ENCODE measurements around the gene APCDD1. TPM values are rescaled to one million over a fixed set of nuclear protein-coding genes. Genes with fewer than 3 reads are reported as not detected.
"Not testable (repeated sequence)": the region's sequence is repeated elsewhere in the genome, so short reads cannot be mapped to it uniquely, and the experiment has no call there.

APCDD1 gene
- total RNA-seq, 1 donor from 2014 or later, result 2.6 TPM

- Histone ChIP-seq H3K9ac (ENCODE audit: low read depth in 1 of 3, low read length in 3 of 3) (no peak overlapping the region), H3K9me3 (ENCODE audit: control insufficient read depth in 3 of 3, low read length in 3 of 3) (no peaks in the 10 kb centered on the region), H3K4me1 (ENCODE audit: control insufficient read depth in 3 of 3, insufficient read depth in 3 of 3, low read length in 3 of 3) (peaks cover 8 to 15% (median 12%) of the 10 kb centered on the region in 3 donors), H3K36me3 (ENCODE audit: control insufficient read depth in 3 of 3, insufficient read depth in 3 of 3, low read length in 3 of 3) (no peaks in the 10 kb centered on the region), H3K27ac (ENCODE audit: low read depth, low read length) (no peak overlapping the region), H3K27me3 (ENCODE audit: control insufficient read depth in 3 of 3, insufficient read depth in 3 of 3, low read length in 3 of 3) (peaks cover 6 to 48% (median 37%) of the 10 kb centered on the region in 3 donors), H3K4me3 (ENCODE audit: low read length in 3 of 3) (no peak overlapping the region)
Observed at GRCh38 chr18:10458691-10459090, 4.3 kb downstream of the APCDD1 start.

DNA sequence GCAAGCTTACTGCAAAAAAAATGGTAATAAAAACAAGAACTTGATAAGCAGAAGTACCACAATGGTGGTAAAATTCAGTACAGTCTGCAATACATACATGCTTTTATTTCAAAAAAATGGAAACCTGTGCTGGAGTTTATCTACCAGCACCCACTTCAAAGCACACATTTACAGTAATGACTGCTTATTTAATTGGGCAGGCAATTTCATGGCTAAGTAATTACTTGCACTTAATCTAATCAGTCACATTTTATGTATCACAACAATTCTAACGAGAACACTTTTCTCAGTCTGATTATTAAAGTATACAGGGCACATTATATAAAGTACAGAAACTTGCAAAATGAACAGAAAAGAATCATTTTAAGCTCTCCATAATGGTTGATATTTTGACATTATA, 5.2 kb downstream of the APCDD1 start:
- Histone ChIP-seq H3K4me3 (ENCODE audit: low read length in 3 of 3) (no peak overlapping the region), H3K27ac (ENCODE audit: low read depth, low read length) (no peak overlapping the region), H3K9ac (ENCODE audit: low read depth in 1 of 3, low read length in 3 of 3) (no peak overlapping the region), H3K9me3 (ENCODE audit: control insufficient read depth in 3 of 3, low read length in 3 of 3) (no peaks in the 10 kb centered on the region), H3K27me3 (ENCODE audit: control insufficient read depth in 3 of 3, insufficient read depth in 3 of 3, low read length in 3 of 3) (peaks cover 6 to 43% (median 31%) of the 10 kb centered on the region in 3 donors), H3K36me3 (ENCODE audit: control insufficient read depth in 3 of 3, insufficient read depth in 3 of 3, low read length in 3 of 3) (no peaks in the 10 kb centered on the region), H3K4me1 (ENCODE audit: control insufficient read depth in 3 of 3, insufficient read depth in 3 of 3, low read length in 3 of 3) (peaks cover 8 to 13% (median 12%) of the 10 kb centered on the region in 3 donors)

- Histone ChIP-seq H3K36me3 (ENCODE audit: control insufficient read depth in 3 of 3, insufficient read depth in 3 of 3, low read length in 3 of 3) (no peaks in the 10 kb centered on the region), H3K4me3 (ENCODE audit: low read length in 3 of 3) (no peak overlapping the region), H3K27me3 (ENCODE audit: control insufficient read depth in 3 of 3, insufficient read depth in 3 of 3, low read length in 3 of 3) (peaks cover 6 to 36% (median 24%) of the 10 kb centered on the region in 3 donors), H3K9me3 (ENCODE audit: control insufficient read depth in 3 of 3, low read length in 3 of 3) (no peaks in the 10 kb centered on the region), H3K4me1 (ENCODE audit: control insufficient read depth in 3 of 3, insufficient read depth in 3 of 3, low read length in 3 of 3) (peaks cover 3 to 8% (median 6%) of the 10 kb centered on the region in 3 donors), H3K27ac (ENCODE audit: low read depth, low read length) (no peak overlapping the region), H3K9ac (ENCODE audit: low read depth in 1 of 3, low read length in 3 of 3) (no peak overlapping the region)
Observed at GRCh38 chr18:10460414-10461018, 6.1 kb downstream of the APCDD1 start.

GRCh38 chr18:10461989-10462388, 7.6 kb downstream of the APCDD1 start:
- H3K4me3 ChIP-seq (ENCODE audit: low read length in 3 of 3), result no peak overlapping the region
- no peak overlapping the region for H3K9ac ChIP-seq (ENCODE audit: low read depth in 1 of 3, low read length in 3 of 3)
- H3K4me1 ChIP-seq (ENCODE audit: control insufficient read depth in 3 of 3, insufficient read depth in 3 of 3, low read length in 3 of 3), result no peaks in the 10 kb centered on the region
- no peaks in the 10 kb centered on the region for H3K36me3 ChIP-seq (ENCODE audit: control insufficient read depth in 3 of 3, insufficient read depth in 3 of 3, low read length in 3 of 3)
- no peak overlapping the region for H3K27ac ChIP-seq (ENCODE audit: low read depth, low read length)
- H3K27me3 ChIP-seq (ENCODE audit: control insufficient read depth in 3 of 3, insufficient read depth in 3 of 3, low read length in 3 of 3), result peaks cover 2 to 21% (median 11%) of the 10 kb centered on the region in 3 donors
- H3K9me3 ChIP-seq (ENCODE audit: control insufficient read depth in 3 of 3, low read length in 3 of 3), result no peaks in the 10 kb centered on the region

DNA sequence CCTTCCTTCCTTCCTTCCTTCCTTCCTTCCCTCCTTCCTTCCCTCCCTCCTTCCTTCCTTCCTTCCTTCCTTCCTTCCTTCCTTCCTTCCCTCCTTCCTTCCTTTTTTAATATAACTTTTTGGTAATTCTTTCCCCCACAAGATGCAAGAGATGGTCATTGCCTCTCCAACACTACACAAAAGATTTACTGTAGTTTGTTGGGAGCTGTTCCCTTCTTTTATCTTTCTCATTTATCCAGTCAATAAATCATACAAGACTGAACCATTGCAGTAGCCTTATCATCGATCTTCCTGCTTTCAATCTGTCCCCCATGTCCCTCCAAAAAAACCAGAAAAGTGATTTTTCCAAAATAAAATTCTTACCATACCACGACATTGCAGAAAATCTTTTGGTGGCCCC, 8.2 kb downstream of the APCDD1 start:
- no peaks in the 10 kb centered on the region for H3K4me1 ChIP-seq (ENCODE audit: control insufficient read depth in 3 of 3, insufficient read depth in 3 of 3, low read length in 3 of 3)

DNA sequence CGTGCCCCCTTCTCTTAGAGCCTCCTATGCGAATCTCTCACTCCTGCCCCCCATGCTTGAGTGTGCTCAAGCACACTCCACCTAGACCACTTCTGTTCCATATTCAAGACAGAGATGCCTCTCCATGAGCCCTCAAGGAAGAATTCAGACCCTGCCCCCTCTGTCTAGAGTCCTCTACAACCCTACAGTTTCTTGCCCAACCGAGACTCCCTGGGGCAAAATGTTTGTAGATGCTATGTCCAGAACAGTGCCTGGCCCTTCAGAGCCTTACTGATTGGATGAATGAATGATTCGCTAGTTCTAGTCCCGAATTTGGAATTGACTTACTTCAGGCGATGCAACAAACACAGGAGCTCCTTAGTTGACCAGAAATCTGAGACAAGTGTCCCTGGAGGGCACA, 8.7 kb downstream of the APCDD1 start:
- H3K9ac ChIP-seq (ENCODE audit: low read depth in 1 of 3, low read length in 3 of 3), result no peak overlapping the region
- no peak overlapping the region for H3K27ac ChIP-seq (ENCODE audit: low read depth, low read length)
- H3K27me3 ChIP-seq (ENCODE audit: control insufficient read depth in 3 of 3, insufficient read depth in 3 of 3, low read length in 3 of 3), result peaks cover 0 to 11% (median 3%) of the 10 kb centered on the region in 3 donors
- no peak overlapping the region for H3K4me3 ChIP-seq (ENCODE audit: low read length in 3 of 3)
- no peaks in the 10 kb centered on the region for H3K9me3 ChIP-seq (ENCODE audit: control insufficient read depth in 3 of 3, low read length in 3 of 3)
- no peaks in the 10 kb centered on the region for H3K4me1 ChIP-seq (ENCODE audit: control insufficient read depth in 3 of 3, insufficient read depth in 3 of 3, low read length in 3 of 3)
- H3K36me3 ChIP-seq (ENCODE audit: control insufficient read depth in 3 of 3, insufficient read depth in 3 of 3, low read length in 3 of 3), result no peaks in the 10 kb centered on the region

More for the DNA sequence above, 8.2 kb downstream of the APCDD1 start:
- Histone ChIP-seq H3K36me3 (ENCODE audit: control insufficient read depth in 3 of 3, insufficient read depth in 3 of 3, low read length in 3 of 3) (no peaks in the 10 kb centered on the region), H3K9me3 (ENCODE audit: control insufficient read depth in 3 of 3, low read length in 3 of 3) (no peaks in the 10 kb centered on the region), H3K9ac (ENCODE audit: low read depth in 1 of 3, low read length in 3 of 3) (no peak overlapping the region), H3K27me3 (ENCODE audit: control insufficient read depth in 3 of 3, insufficient read depth in 3 of 3, low read length in 3 of 3) (peaks cover 0 to 16% (median 7%) of the 10 kb centered on the region in 3 donors), H3K27ac (ENCODE audit: low read depth, low read length) (no peak overlapping the region), H3K4me3 (ENCODE audit: low read length in 3 of 3) (no peak overlapping the region)

DNA sequence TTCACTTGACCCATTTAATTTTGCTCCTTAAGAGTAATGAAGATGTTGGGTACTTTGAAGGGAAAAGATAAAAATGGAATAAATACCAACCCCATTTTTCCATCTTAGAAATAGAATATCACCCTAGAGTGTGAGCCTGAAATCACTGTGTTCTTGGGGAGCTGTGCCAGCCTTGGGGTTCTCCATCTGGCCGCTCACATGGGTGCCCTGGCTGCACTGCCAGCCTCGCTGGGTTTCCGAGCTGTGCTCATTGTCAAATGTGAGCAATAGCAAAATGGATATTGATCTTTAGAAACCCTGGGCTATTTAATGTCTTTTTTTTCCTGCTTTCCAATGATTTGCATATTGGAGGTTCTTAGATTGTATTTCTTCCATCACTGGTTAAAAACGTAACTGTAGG, 9.3 kb downstream of the APCDD1 start:
- Histone ChIP-seq H3K9ac (ENCODE audit: low read depth in 1 of 3, low read length in 3 of 3) (no peak overlapping the region), H3K27me3 (ENCODE audit: control insufficient read depth in 3 of 3, insufficient read depth in 3 of 3, low read length in 3 of 3) (peaks cover 0 to 7% (median 3%) of the 10 kb centered on the region in 3 donors), H3K4me1 (ENCODE audit: control insufficient read depth in 3 of 3, insufficient read depth in 3 of 3, low read length in 3 of 3) (no peaks in the 10 kb centered on the region), H3K27ac (ENCODE audit: low read depth, low read length) (no peak overlapping the region), H3K36me3 (ENCODE audit: control insufficient read depth in 3 of 3, insufficient read depth in 3 of 3, low read length in 3 of 3) (no peaks in the 10 kb centered on the region), H3K9me3 (ENCODE audit: control insufficient read depth in 3 of 3, low read length in 3 of 3) (no peaks in the 10 kb centered on the region), H3K4me3 (ENCODE audit: low read length in 3 of 3) (no peak overlapping the region)

DNA sequence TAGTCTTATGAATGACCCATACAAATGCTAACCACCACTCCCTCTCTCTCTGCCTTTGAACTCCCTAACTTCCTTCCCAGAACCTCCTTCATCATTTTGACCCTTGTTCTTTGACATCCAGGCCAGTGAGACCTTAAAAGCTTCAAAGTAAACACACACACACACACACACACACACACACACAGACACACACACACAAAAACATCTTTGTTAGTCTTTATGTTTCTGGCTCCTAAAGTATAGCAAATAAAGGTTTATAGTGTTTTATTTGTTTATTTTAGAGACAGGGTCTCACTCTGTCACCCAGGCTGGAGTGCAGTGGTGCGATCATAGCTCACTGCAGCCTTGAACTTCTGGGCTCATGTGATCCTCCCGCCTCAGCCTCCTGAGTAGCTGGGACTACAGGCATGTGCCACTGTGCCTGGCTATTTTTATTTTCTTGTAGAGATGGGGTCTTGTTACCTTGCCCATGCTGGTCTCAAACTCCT, 9.8 kb downstream of the APCDD1 start:
- H3K4me3 ChIP-seq (ENCODE audit: low read length in 3 of 3); H3K36me3 ChIP-seq (ENCODE audit: control insufficient read depth in 3 of 3, insufficient read depth in 3 of 3, low read length in 3 of 3); H3K9me3 ChIP-seq (ENCODE audit: control insufficient read depth in 3 of 3, low read length in 3 of 3); H3K9ac ChIP-seq (ENCODE audit: low read depth in 1 of 3, low read length in 3 of 3); H3K27me3 ChIP-seq (ENCODE audit: control insufficient read depth in 3 of 3, insufficient read depth in 3 of 3, low read length in 3 of 3); H3K4me1 ChIP-seq (ENCODE audit: control insufficient read depth in 3 of 3, insufficient read depth in 3 of 3, low read length in 3 of 3); H3K27ac ChIP-seq (ENCODE audit: low read depth, low read length): not testable (repeated sequence)

DNA sequence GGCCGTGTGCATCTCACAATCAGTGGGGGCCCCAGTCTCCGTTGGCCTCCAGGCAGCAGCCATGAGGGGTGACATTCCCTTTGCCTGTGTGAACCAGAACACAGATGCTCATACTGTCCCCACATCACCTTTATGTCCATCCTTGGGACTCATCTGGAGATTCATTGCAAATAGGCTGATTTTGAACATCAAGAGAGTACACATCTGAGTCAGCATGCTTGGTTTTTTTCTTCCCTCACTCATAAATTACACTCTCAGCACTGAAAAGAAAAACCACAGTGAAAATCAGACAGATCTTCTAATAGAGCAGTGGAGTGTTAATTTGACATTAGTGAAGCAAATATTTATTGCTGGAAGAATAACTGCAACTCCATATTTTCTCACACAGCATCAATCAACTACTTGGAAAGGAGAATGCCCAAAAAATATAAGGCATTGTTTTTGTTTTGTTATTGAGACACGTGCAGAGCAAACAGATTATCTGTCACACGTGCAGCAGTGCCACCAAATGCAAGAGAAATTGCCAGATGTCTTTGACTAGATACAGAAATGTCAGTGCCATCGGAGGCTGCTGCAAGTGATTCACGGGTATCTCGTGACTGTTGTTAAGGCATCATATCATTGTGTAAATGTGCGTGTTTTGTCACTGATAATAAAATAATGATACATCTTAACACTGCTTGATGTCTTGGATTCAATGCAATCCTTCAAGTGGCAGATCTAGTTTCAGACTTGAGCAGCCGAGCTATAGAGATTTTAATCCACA, 10.9 kb downstream of the APCDD1 start:
- no peaks in the 10 kb centered on the region for H3K36me3 ChIP-seq (ENCODE audit: control insufficient read depth in 3 of 3, insufficient read depth in 3 of 3, low read length in 3 of 3)
- H3K9me3 ChIP-seq (ENCODE audit: control insufficient read depth in 3 of 3, low read length in 3 of 3), result no peaks in the 10 kb centered on the region
- H3K4me1 ChIP-seq (ENCODE audit: control insufficient read depth in 3 of 3, insufficient read depth in 3 of 3, low read length in 3 of 3), result no peaks in the 10 kb centered on the region
- H3K4me3 ChIP-seq (ENCODE audit: low read length in 3 of 3), result no peak overlapping the region
- peaks cover 0 to 3% (median 0%) of the 10 kb centered on the region in 3 donors for H3K27me3 ChIP-seq (ENCODE audit: control insufficient read depth in 3 of 3, insufficient read depth in 3 of 3, low read length in 3 of 3)
- H3K9ac ChIP-seq (ENCODE audit: low read depth in 1 of 3, low read length in 3 of 3), result no peak overlapping the region
- no peak overlapping the region for H3K27ac ChIP-seq (ENCODE audit: low read depth, low read length)

GRCh38 chr18:10470429-10470828, 16.0 kb downstream of the APCDD1 start:
- Histone ChIP-seq H3K9ac (ENCODE audit: low read depth in 1 of 3, low read length in 3 of 3) (no peak overlapping the region), H3K27me3 (ENCODE audit: control insufficient read depth in 3 of 3, insufficient read depth in 3 of 3, low read length in 3 of 3) (no peaks in the 10 kb centered on the region), H3K4me3 (ENCODE audit: low read length in 3 of 3) (no peak overlapping the region), H3K36me3 (ENCODE audit: control insufficient read depth in 3 of 3, insufficient read depth in 3 of 3, low read length in 3 of 3) (no peaks in the 10 kb centered on the region), H3K4me1 (ENCODE audit: control insufficient read depth in 3 of 3, insufficient read depth in 3 of 3, low read length in 3 of 3) (no peaks in the 10 kb centered on the region), H3K27ac (ENCODE audit: low read depth, low read length) (no peak overlapping the region), H3K9me3 (ENCODE audit: control insufficient read depth in 3 of 3, low read length in 3 of 3) (no peaks in the 10 kb centered on the region)

Data from skeletal muscle tissue (tissue), 4 donors.